Astrocyte of the spinal cord (primary cell): Measurements from ENCODE around the gene MMAA.
"Not testable (repeated sequence)": the region's sequence is repeated elsewhere in the genome, so short reads cannot be mapped to it uniquely, and the experiment has no call there.

Experiments used
- DNase-seq: peaks from one replicate; pipeline ENCODE4 v3.0.0; 2011; ENCODE audit warnings: low read depth, low spot score
- H3K4me3 ChIP-seq: 2 replicates; pipeline ENCODE4 v1.5.1; 2011; ENCODE audit warnings: low read depth, mild to moderate bottlenecking, low read length, moderate library complexity
- CTCF ChIP-seq: IDR thresholded peaks from 2 replicates; pipeline ENCODE4 v1.5.1; 2012; ENCODE audit warnings: low read depth, mild to moderate bottlenecking, low read length, inconsistent platforms
- in situ Hi-C: cut with HindIII; loops from 2 replicates; pipeline ENCODE4 v1.10.0; 2017; ENCODE audit warnings: low sequenced_read_pairs

The MMAA gene

GRCh38 chr4:145619639-145619996 is 433 bp downstream of the MMAA start:
- H3K4me3 ChIP-seq, result peak overlapping the region; percentile 92
- in situ Hi-C loops, result no loop called here
- no peak for DNase-seq
- no peak for TF ChIP-seq CTCF

GRCh38 chr4:145622067-145622466 is 2.9 kb downstream of the MMAA start:
- H3K4me3 ChIP-seq, in situ Hi-C loops, DNase-seq: not testable (repeated sequence)

- TF ChIP-seq CTCF, result no peak
- in situ Hi-C loops, result no loop called here
Observed at GRCh38 chr4:145623831-145624230, 4.6 kb downstream of the MMAA start.

GRCh38 chr4:145625677-145626622 is 6.8 kb downstream of the MMAA start:
- DNase-seq, result no peak
- TF ChIP-seq CTCF, result no peak
- no peak overlapping the region for H3K4me3 ChIP-seq
- in situ Hi-C loops, result no loop called here

More at GRCh38 chr4:145623831-145624230, 4.6 kb downstream of the MMAA start:
- H3K4me3 ChIP-seq, result no peak overlapping the region
- DNase-seq, result peak; percentile 16

- in situ Hi-C loops, result no loop called here
- no peak for TF ChIP-seq CTCF
Observed at GRCh38 chr4:145626623-145626982, 7.4 kb downstream of the MMAA start.

GRCh38 chr4:145635117-145635516 is 15.9 kb downstream of the MMAA start:
- no peak for DNase-seq
- no peak overlapping the region for H3K4me3 ChIP-seq
- no peak for TF ChIP-seq CTCF
- in situ Hi-C loops, result no loop called here

More at GRCh38 chr4:145626623-145626982, 7.4 kb downstream of the MMAA start:
- no peak overlapping the region for H3K4me3 ChIP-seq
- DNase-seq, result no peak

- H3K4me3 ChIP-seq, result no peak overlapping the region
- in situ Hi-C loops, result no loop called here
- DNase-seq, result no peak
- no peak for TF ChIP-seq CTCF
Observed at GRCh38 chr4:145635630-145636029, 16.4 kb downstream of the MMAA start.
